ENCODE measurements around the gene MEF2D. TPM values are rescaled to one million over a fixed set of nuclear protein-coding genes. Genes with fewer than 3 reads are reported as not detected.

Gene MEF2D
- total RNA-seq, 1 donor from 2014 or later, result 60.8 TPM

DNA sequence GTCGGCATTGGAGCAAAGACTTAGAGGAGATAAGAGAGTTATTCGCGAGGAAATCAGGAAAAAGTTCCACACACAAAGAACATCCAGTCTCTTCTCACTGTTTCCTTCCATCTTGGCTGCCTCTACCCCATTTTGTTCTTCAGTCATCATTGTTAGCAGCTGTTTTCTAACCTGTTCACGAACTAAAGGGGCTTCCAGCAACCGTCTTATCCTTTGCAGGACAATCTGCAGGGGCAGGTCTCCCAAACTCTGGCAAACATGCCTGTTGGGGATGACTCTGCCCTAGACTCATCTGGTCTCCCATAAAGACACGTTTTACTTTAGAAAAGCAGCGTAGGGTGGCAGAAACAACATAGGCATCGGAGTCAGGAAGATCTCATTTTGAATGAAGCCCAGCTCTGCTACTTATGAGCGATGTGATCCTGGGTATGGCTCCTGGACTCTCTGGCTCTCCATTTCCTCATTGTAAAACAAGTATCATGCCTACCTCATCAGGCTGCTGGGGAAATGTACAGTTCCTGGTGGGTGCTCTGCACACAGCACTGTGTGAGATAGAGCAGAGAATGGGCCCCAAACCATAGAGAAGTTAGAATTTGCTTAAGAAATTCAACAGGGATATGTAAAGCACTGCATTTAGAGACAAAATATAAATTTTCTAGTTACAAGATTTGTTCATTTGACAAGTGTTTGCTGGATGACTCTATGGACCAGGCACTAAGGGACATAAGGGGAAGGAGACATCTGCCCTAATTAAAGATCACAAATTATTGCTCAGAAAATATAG, 59.7 kb downstream of the MEF2D start:
- intact Hi-C loops (cut with DNase I), result no loop called here
- TF ChIP-seq, protein P1, sequence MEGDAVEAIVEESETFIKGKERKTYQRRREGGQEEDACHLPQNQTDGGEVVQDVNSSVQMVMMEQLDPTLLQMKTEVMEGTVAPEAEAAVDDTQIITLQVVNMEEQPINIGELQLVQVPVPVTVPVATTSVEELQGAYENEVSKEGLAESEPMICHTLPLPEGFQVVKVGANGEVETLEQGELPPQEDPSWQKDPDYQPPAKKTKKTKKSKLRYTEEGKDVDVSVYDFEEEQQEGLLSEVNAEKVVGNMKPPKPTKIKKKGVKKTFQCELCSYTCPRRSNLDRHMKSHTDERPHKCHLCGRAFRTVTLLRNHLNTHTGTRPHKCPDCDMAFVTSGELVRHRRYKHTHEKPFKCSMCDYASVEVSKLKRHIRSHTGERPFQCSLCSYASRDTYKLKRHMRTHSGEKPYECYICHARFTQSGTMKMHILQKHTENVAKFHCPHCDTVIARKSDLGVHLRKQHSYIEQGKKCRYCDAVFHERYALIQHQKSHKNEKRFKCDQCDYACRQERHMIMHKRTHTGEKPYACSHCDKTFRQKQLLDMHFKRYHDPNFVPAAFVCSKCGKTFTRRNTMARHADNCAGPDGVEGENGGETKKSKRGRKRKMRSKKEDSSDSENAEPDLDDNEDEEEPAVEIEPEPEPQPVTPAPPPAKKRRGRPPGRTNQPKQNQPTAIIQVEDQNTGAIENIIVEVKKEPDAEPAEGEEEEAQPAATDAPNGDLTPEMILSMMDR (IDR thresholded peaks at IDR 0.05), result no peak
- DNase-seq (no peak), ATAC-seq (no peak)
- Histone ChIP-seq H3K27me3 (peaks cover 93% of the 10 kb centered on the region), H3K27ac (no peak overlapping the region), H3K4me1 (peaks cover 7% of the 10 kb centered on the region), H3K4me3 (no peak overlapping the region), H3K36me3 (no peaks in the 10 kb centered on the region), H3K9me3 (no peaks in the 10 kb centered on the region)

DNA sequence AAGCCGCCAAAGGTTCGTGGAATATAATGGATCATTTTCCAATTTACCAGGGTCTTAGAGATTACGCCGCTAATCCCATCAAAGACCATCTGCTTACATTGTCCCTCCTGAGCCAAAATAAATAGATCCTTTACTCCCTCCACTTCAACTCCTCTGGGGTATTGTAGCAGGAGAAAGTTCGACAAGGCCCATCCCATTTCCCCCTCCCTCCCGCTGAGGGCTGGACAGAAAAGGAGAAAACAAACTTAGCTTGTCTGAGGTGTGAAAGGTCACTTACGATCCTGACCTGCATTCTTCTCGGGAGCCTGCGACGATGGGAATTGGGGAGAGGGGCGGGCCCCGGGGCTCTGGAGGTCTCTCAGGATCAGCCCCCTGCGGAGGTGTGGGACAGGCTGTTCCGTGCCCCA, 60.8 kb downstream of the MEF2D start:
- intact Hi-C loops (cut with DNase I), result no loop called here
- ATAC-seq (no peak), DNase-seq (no peak)
- Histone ChIP-seq H3K27me3 (peaks cover 98% of the 10 kb centered on the region), H3K4me1 (peaks cover 13% of the 10 kb centered on the region), H3K27ac (no peak overlapping the region), H3K4me3 (no peak overlapping the region), H3K36me3 (no peaks in the 10 kb centered on the region), H3K9me3 (no peaks in the 10 kb centered on the region)
- TF ChIP-seq, protein P1 (IDR thresholded peaks at IDR 0.05), result no peak

DNA sequence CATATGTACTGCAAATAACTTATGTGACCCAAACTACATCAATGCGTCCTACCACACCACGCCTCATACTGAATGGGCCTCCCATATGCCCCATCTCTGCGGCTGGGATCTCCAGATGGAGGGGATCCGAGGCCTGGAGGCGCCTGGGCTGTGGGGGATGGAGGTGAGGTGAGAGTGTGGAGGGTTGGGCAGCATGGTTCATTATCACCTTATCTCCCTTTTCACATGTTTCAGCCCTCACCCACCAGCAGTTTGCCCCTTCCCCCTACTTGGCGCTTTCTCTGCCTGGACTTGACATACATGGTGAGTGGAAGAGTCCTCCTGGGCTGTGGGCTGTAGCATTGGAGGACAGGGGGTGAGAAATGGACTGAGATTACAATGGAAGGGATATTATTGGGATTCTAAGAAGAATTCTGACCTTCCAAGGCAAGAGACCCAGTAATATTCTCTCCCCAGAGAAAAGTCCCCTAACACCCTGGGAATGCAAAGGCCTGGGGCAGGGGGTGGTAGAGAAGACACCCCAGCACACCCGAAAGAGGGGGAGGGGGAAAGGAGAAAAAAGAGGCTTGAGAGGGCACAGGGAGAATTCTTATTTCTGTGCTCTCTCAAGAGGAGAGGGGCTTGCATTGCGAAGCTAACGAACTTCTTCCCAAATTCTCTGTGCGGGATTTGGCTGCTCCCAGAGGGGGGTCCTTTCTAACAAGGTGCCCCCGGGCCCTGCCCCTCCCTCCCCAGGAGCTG, 61.4 kb downstream of the MEF2D start:
- peaks cover 13% of the 10 kb centered on the region for H3K4me1 ChIP-seq
- TF ChIP-seq, protein P1 (IDR thresholded peaks at IDR 0.05), result no peak
- H3K9me3 ChIP-seq, result no peaks in the 10 kb centered on the region
- H3K36me3 ChIP-seq, result no peaks in the 10 kb centered on the region
- no peak overlapping the region for H3K4me3 ChIP-seq
- no peak for DNase-seq
- intact Hi-C loops (cut with DNase I), result no loop called here
- H3K27ac ChIP-seq, result no peak overlapping the region
- H3K27me3 ChIP-seq, result peaks cover 98% of the 10 kb centered on the region
- no peak for ATAC-seq

DNA sequence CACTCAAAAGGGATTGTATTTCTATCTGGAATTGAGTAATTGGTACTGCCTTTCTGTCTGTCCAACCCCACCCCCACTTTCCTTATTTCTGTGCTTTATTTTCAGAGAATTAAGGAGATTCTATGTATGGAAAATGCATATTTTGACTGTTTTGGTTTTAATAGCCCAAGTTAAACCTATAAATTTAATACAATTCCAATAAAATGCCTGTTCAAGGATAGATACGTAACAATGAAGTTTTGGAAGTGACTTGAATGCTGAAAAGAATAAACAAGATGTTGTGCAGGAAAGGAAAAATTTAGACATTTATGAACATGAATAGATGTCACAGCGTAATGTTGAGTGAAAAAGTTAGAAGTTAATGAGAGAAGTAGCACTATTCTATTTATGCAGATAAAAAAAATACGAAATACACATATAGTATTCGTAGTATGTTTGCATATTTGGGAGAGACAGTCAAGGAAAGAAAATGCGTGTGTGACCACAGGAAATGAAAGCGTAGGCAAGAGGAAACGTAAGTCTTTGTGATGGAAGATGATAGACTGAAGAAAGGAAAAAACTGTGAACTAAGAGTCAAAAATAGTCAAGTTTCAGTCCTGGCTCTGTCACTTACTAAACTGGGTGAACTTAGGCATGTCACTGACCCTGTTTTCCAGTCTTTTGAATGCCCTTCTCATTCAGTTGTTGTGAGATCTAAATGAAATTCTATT, 62.1 kb downstream of the MEF2D start:
- no peak for DNase-seq
- Histone ChIP-seq H3K27me3 (peaks cover 98% of the 10 kb centered on the region), H3K9me3 (no peaks in the 10 kb centered on the region), H3K4me1 (peaks cover 13% of the 10 kb centered on the region), H3K4me3 (no peak overlapping the region), H3K27ac (no peak overlapping the region), H3K36me3 (no peaks in the 10 kb centered on the region)
- no peak for ATAC-seq
- TF ChIP-seq, protein P1 (IDR thresholded peaks at IDR 0.05), result no peak
- intact Hi-C loops (cut with DNase I), result no loop called here

DNA sequence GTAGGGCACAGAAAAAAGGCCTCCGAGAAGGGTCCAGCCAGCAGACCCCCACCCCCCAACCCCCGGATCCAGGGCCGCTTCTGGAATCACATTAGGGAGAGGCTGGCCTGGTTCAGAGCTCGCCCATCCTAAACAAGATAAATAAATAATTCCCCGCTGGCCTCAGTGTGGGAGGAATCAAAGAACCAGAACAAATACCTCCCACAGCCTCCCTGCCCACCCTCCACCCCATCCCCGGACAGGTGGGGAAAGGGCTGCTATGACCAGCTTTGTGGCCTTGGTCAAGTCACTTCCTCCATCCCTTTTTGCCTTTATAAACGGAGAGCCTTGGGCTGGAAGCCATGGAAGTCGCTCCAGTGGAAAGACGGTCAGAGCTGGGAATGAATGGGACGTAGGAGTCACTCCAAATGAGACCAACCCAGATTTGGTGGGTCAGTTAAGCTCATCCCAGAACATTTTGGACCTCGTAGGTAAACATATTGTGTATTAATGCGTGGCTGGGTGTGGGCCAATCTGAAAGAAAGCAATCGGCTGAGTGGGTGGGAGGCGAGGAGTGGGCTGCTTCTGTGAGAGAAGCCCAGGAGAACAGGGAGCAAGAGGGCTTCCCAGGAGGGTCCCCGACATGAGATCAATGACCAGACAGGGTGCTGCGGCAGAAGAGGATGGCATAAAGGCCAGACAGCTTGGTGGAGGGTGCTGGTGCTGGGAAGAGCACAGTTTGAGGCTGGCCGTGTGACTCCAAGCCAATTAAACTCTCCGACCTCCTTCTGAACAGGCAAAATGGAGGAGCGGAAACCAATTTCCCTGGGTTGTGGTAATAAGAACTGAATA, 63.3 kb downstream of the MEF2D start:
- Histone ChIP-seq H3K27me3 (peaks cover 98% of the 10 kb centered on the region), H3K9me3 (no peaks in the 10 kb centered on the region), H3K4me1 (peaks cover 13% of the 10 kb centered on the region), H3K36me3 (no peaks in the 10 kb centered on the region), H3K27ac (no peak overlapping the region), H3K4me3 (no peak overlapping the region)
- DNase-seq (no peak), ATAC-seq (no peak)
- intact Hi-C loops (cut with DNase I), result no loop called here
- TF ChIP-seq, protein P1 (IDR thresholded peaks at IDR 0.05), result no peak
